Nephron (organoid): ENCODE measurements around the gene TMTC2.

Experiments
- H3K27ac Mint-ChIP-seq, 3 experiments: 2 replicates each; pipeline ENCODE4 v1.8.0; 2020; ENCODE audit warnings: mixed read lengths in 3 of 3, mild to moderate bottlenecking in 2 of 3, moderate library complexity in 1 of 3
- H3K27me3 Mint-ChIP-seq: 2 replicates; pipeline ENCODE4 v1.8.0; 2021; ENCODE audit warnings: low read depth, mild to moderate bottlenecking, moderate library complexity, mixed read lengths
- H3K36me3 Mint-ChIP-seq: 2 replicates; pipeline ENCODE4 v1.8.0; 2020; ENCODE audit warnings: low read depth, mixed read lengths
- H3K4me1 Mint-ChIP-seq: 2 replicates; pipeline ENCODE4 v1.8.0; 2020; ENCODE audit warnings: mixed read lengths
- H3K4me3 Mint-ChIP-seq, 3 experiments: 2 replicates each; pipeline ENCODE4 v1.8.0; 2020; ENCODE audit warnings: mild to moderate bottlenecking in 3 of 3, mixed read lengths in 3 of 3, moderate library complexity in 2 of 3
- H3K9me3 Mint-ChIP-seq: 2 replicates; pipeline ENCODE4 v1.8.0; 2020; ENCODE audit warnings: mixed read lengths
- CTCF ChIP-seq, 3 experiments: fragments of 200-600 bp; sonication (generic); IDR thresholded peaks; one replicate each; pipeline ENCODE4 v1.5.0; 2021; ENCODE audit warnings: antibody characterized with exemption in 3 of 3; ENCODE audit not compliant: unreplicated experiment in 3 of 3

TMTC2 gene

GRCh38 chr12:82964446-82964845, 277.7 kb downstream of the TMTC2 start:
- Mint-ChIP-seq H3K4me1 (peaks cover 22% of the 10 kb centered on the region), H3K36me3 (peaks cover 10% of the 10 kb centered on the region), H3K9me3 (no peaks in the 10 kb centered on the region), H3K27me3 (no peaks in the 10 kb centered on the region), H3K4me3 (peak overlapping the region in 1 of 3 experiments; percentile 19), H3K27ac (peak overlapping the region; percentile 24 to 72 (median 64))
- no peak for TF ChIP-seq CTCF (IDR thresholded peaks at IDR 0.05; ENCODE audit: unreplicated experiment in 3 of 3)

- TF ChIP-seq CTCF (IDR thresholded peaks at IDR 0.05; ENCODE audit: unreplicated experiment in 3 of 3) = no peak
- peaks cover 15% of the 10 kb centered on the region for H3K36me3 Mint-ChIP-seq
- H3K9me3 Mint-ChIP-seq = no peaks in the 10 kb centered on the region
- no peaks in the 10 kb centered on the region for H3K27me3 Mint-ChIP-seq
- H3K27ac Mint-ChIP-seq = peak overlapping the region in 1 of 3 experiments; percentile 39
- peaks cover 28% of the 10 kb centered on the region for H3K4me1 Mint-ChIP-seq
- no peak overlapping the region for H3K4me3 Mint-ChIP-seq
These were observed 279.4 kb downstream of the TMTC2 start for GRCh38 chr12:82966001-82966559.

- peaks cover 46% of the 10 kb centered on the region for H3K4me1 Mint-ChIP-seq
- no peaks in the 10 kb centered on the region for H3K27me3 Mint-ChIP-seq
- H3K9me3 Mint-ChIP-seq = no peaks in the 10 kb centered on the region
- H3K36me3 Mint-ChIP-seq = peaks cover 15% of the 10 kb centered on the region
- no peak for TF ChIP-seq CTCF (IDR thresholded peaks at IDR 0.05; ENCODE audit: unreplicated experiment in 3 of 3)
- H3K27ac Mint-ChIP-seq = no peak overlapping the region
- H3K4me3 Mint-ChIP-seq = no peak overlapping the region
These were observed 282.1 kb downstream of the TMTC2 start for GRCh38 chr12:82968631-82969367.

- Mint-ChIP-seq H3K4me3 (no peak overlapping the region), H3K36me3 (peaks cover 20% of the 10 kb centered on the region), H3K27ac (peak overlapping the region; percentile 2 to 12 (median 6)), H3K9me3 (no peaks in the 10 kb centered on the region), H3K27me3 (no peaks in the 10 kb centered on the region), H3K4me1 (peaks cover 34% of the 10 kb centered on the region)
- TF ChIP-seq CTCF (IDR thresholded peaks at IDR 0.05; ENCODE audit: unreplicated experiment in 3 of 3) = no peak
These were observed 283.9 kb downstream of the TMTC2 start for GRCh38 chr12:82970614-82971013.

- H3K4me3 Mint-ChIP-seq = no peak overlapping the region
- no peak for TF ChIP-seq CTCF (IDR thresholded peaks at IDR 0.05; ENCODE audit: unreplicated experiment in 3 of 3)
- peaks cover 34% of the 10 kb centered on the region for H3K4me1 Mint-ChIP-seq
- no peaks in the 10 kb centered on the region for H3K27me3 Mint-ChIP-seq
- H3K27ac Mint-ChIP-seq = peak overlapping the region in 1 of 3 experiments; percentile 36
- peaks cover 18% of the 10 kb centered on the region for H3K36me3 Mint-ChIP-seq
- no peaks in the 10 kb centered on the region for H3K9me3 Mint-ChIP-seq
These were observed 284.9 kb downstream of the TMTC2 start for GRCh38 chr12:82971584-82971983.

GRCh38 chr12:82972624-82973023, 285.9 kb downstream of the TMTC2 start:
- TF ChIP-seq CTCF (IDR thresholded peaks at IDR 0.05; ENCODE audit: unreplicated experiment in 3 of 3) = no peak
- H3K27me3 Mint-ChIP-seq = no peaks in the 10 kb centered on the region
- H3K4me1 Mint-ChIP-seq = peaks cover 34% of the 10 kb centered on the region
- H3K4me3 Mint-ChIP-seq = no peak overlapping the region
- H3K27ac Mint-ChIP-seq = peak overlapping the region; percentile 8 to 84 (median 36)
- peaks cover 20% of the 10 kb centered on the region for H3K36me3 Mint-ChIP-seq
- no peaks in the 10 kb centered on the region for H3K9me3 Mint-ChIP-seq
